NCI-H146 treated with DMSO at 0.1 percent for 48 hours (cell line): ENCODE measurements around the gene PLD1.
A peak's percentile ranks its signal among the peaks of the same experiment; 100 is the strongest.
"Not testable (repeated sequence)": the region's sequence is repeated elsewhere in the genome, so short reads cannot be mapped to it uniquely, and the experiment has no call there.

Source experiments
- DNase-seq: peaks from one replicate; lab custom pipeline; 2025; ENCODE audit not compliant: unreplicated experiment; lab: John Stamatoyannopoulos, UW

The PLD1 gene, protein sequence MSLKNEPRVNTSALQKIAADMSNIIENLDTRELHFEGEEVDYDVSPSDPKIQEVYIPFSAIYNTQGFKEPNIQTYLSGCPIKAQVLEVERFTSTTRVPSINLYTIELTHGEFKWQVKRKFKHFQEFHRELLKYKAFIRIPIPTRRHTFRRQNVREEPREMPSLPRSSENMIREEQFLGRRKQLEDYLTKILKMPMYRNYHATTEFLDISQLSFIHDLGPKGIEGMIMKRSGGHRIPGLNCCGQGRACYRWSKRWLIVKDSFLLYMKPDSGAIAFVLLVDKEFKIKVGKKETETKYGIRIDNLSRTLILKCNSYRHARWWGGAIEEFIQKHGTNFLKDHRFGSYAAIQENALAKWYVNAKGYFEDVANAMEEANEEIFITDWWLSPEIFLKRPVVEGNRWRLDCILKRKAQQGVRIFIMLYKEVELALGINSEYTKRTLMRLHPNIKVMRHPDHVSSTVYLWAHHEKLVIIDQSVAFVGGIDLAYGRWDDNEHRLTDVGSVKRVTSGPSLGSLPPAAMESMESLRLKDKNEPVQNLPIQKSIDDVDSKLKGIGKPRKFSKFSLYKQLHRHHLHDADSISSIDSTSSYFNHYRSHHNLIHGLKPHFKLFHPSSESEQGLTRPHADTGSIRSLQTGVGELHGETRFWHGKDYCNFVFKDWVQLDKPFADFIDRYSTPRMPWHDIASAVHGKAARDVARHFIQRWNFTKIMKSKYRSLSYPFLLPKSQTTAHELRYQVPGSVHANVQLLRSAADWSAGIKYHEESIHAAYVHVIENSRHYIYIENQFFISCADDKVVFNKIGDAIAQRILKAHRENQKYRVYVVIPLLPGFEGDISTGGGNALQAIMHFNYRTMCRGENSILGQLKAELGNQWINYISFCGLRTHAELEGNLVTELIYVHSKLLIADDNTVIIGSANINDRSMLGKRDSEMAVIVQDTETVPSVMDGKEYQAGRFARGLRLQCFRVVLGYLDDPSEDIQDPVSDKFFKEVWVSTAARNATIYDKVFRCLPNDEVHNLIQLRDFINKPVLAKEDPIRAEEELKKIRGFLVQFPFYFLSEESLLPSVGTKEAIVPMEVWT

GRCh38 chr3:171809861-171810628, at the start of gene PLD1:
PLD1 (minus strand) TSS chr3:171810483; CDS start chr3:171738051, 72,432 bp downstream.
- peak; percentile 75 for DNase-seq

GRCh38 chr3:171858770-171859169, 48.5 kb upstream of the PLD1 start:
- DNase-seq = not testable (repeated sequence)

- DNase-seq = no peak
These were observed 44.5 kb upstream of the PLD1 start for GRCh38 chr3:171854649-171855305.

- DNase-seq = no peak
These were observed 41.4 kb upstream of the PLD1 start for GRCh38 chr3:171851660-171852058.

GRCh38 chr3:171850960-171851659, 40.8 kb upstream of the PLD1 start:
- DNase-seq = no peak

DNA sequence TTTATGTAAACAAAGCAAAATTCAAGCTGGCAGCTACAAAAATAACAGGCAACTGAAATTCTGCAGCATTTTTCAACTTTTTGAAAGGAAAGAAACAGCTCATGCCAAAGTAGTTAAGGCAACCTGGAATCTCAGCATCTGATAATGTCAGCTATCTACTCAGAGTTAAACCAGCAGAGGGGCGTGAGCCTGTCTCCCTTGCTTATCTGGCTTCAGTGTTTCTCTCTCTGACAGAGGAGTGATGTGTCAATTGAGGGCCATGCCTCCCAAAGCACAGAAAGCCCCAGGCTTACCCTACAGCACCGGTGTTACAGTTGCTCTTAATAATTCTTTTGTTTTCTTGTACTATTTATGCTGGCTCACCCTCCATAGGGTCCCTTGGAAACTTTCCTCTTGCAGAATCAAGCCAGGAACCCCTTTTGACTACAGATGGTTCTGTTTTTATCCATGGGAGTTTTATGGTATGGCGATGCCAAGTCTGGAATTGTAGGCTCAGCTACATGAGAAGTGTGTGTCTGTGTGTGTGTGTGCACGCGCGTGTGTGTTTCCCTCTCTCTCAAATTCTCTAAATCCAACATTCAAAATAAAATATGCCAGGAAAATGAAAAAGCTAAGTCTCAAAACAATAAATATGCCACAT, 40.2 kb upstream of the PLD1 start:
- DNase-seq = no peak

- DNase-seq = no peak
These were observed 39.5 kb upstream of the PLD1 start for GRCh38 chr3:171849617-171850319.

DNA sequence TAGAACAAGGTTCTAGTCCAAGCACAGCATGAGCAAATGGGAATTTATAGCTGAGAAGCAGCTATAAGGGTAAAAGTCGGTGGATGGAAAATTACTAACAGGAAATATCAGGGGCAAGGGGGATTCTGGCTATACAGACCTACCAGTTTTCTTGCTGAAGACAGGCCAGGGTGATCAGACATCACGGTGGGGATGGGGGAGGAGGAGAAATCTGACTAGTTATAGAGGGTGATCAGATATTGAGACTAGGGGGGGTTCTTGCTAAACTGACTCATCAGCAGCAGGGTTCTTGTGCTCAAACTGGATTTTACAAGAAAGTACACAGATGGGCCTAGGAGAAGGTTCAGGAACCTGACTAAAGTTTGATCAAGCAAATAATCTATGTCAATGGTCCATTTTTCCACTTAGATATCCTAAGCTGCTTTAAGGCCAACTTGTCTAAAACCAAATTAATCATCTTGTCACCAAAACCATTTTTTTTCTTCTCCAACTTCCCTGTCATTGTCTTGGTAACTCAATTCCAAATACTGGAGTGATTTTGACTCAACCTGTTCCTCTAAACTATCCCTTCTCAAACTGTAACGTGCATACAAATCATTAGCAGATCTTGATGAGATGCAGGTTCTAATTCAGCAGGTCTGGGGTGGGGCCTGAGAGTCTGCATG, 37.4 kb upstream of the PLD1 start:
- DNase-seq = no peak

- DNase-seq = no peak
These were observed 36.9 kb upstream of the PLD1 start for GRCh38 chr3:171847133-171847532.

DNA sequence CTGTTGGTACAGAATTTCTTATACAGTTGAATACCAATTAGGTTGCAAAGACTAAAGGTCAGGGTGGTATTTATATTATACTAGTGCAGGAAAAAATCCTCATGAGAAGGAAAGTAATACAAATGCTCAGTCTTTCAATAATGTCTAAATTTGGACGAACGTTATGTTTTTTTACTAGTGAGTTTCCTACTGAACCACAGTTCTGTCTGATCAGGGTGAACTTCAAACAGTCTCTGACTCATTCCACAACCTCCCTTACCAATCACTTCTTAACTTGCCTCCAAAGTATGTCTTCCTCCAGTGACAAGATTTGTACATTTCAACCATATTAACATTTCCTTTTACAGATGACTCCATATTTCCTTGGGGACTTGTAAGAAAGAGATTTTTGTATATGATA, 36.3 kb upstream of the PLD1 start:
- DNase-seq = no peak

DNA sequence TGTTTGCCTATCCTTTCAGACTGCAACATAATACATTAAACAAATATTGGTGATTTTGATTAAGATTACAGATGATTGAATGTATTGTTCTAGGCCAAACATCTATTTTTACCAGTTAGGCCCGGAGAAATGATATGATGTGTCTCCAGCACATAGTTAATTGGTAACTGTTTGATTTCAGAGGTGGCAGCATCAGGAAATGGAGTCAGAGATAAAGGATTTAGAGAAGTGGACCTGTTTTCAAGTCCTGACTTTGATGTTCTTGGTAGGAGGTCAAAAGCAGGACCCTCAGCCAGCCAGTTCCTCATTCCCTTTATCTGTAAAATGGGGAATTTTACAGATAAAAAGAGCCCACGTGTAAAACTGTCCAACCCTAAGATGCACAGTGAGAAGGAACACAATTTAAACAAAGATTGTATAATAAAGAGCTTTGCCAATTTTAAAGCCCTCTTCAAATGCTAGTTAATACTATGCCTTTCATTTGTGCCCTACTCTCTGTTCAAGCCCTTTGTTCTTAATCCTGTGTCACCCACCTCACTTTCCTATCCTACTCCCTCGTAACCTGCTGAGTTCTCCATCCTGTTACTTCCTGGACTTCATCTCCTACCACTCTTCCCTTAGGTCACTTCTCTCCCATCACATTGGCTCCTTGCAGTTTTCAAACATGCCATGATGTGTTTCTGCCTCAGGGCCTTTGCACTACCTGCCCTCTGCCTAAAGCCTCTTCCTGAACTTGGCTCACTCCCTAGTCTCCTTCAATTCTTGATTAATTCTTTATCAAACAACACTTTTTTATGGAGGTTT, 35.4 kb upstream of the PLD1 start:
- no peak for DNase-seq

- no peak for DNase-seq
These were observed 34.6 kb upstream of the PLD1 start for GRCh38 chr3:171844873-171845272.

GRCh38 chr3:171842864-171843518, 32.7 kb upstream of the PLD1 start, which contains the start of gene TMEM212:
TMEM212 (plus strand) TSS chr3:171843349; CDS start chr3:171843384, 35 bp downstream.
- no peak for DNase-seq

DNA sequence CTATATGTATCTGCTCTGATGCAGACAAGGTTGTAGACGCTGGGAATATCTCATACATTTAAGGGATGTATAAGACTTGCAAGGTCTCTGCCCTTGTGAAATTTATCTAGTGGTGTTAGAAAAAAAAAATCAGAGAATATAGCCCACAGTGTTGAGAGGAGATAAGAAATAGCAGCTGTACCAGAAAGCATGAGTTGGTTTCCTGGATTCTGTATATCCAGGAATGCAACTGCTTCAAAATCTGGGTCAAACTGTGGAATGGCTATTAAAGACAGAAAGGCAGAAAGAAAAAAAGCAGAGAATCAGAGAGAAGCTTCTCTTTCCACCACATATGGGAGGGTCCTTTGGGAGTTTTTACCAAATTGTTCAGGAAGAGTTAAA, 31.3 kb upstream of the PLD1 start:
- DNase-seq = no peak

DNA sequence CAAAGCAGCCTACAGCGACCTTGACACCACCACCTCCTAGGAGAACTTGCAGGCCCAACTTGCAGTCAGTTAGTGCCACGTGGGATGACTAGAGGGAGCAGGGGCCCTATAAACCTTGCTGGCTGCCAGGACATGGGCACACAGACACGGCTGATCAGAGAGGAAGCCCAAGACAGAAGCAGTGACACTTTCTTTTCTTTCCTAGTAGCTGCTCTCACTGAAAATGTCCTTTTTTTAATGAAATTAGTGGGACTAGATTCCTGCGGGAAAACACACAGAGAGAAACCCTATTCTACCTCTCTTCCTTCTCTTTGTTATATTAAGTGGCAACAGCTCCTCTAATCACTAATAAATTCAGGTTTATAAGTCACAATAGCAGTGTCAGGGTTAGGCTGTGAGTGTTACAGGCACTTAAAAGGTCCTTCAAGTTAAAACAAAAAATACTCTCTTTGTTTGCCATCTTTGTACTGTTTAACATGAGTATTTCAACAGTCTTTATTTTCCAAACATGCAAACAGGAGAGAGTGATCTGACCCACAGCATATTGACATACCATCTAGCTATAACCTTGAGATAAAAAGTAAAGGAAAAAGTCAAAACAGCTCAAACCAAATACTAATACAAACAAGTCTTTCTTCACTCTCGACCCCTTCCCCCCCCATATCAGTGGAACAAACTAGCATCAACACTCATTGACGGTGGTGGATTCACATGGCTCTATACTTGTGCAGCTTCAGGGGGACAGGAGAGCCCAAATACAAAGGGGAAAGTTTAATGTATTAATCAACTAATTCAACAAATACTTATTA, 30.7 kb upstream of the PLD1 start:
- no peak for DNase-seq

GRCh38 chr3:171840445-171840810, 30.1 kb upstream of the PLD1 start:
- DNase-seq = no peak
